SK-N-SH (cell line): ENCODE data around the gene PCNX3. TPM values are rescaled to one million over a fixed set of nuclear protein-coding genes. Genes with fewer than 3 reads are reported as not detected.

Experiments
- CTCF ChIA-PET: fragments of 300-600, 350-600 bp; formaldehyde crosslinking; extraction: SDS; loops from one replicate; lab custom pipeline; 2021; lab: Yijun Ruan, JAX
- POLR2A ChIA-PET: fragments of 350-600 bp; sonication (Branson Sonifier 250); formaldehyde crosslinking; extraction: SDS; loops from one replicate; lab custom pipeline; 2020; ENCODE audit warnings: antibody characterized with exemption, inconsistent platforms; lab: Yijun Ruan, JAX
- DNase-seq: peaks from one replicate; pipeline ENCODE4 v3.0.0; 2012
- H2AFZ ChIP-seq: fragments of 200-600 bp; sonication (generic); 2 replicates; pipeline ENCODE4 v1.8.1; 2016; ENCODE audit warnings: antibody characterized with exemption, mild to moderate bottlenecking, low read depth
- H3F3A ChIP-seq: fragments of 200-600 bp; sonication (generic); replicated peaks from 2 replicates; pipeline ENCODE3; 2016; ENCODE audit warnings: antibody characterized with exemption, mild to moderate bottlenecking; ENCODE audit not compliant: insufficient read depth
- H3K27ac ChIP-seq, 2 experiments: fragments of 200-500 bp in 1 of 2; fragments of 200-600 bp in 1 of 2; sonication (Bioruptor generic) in 1 of 2; sonication (generic), shearing (Covaris generic) in 1 of 2; 2 replicates each; pipeline versions ENCODE4 v1.5.1 to v1.6.1; 2014 to 2016; ENCODE audit warnings: low read depth in 2 of 2, inconsistent platforms in 1 of 2, low read length in 1 of 2, mild to moderate bottlenecking in 1 of 2, mixed read lengths in 1 of 2
- H3K27me3 ChIP-seq: fragments of 200-600 bp; sonication (generic), shearing (Covaris generic); 2 replicates; pipeline ENCODE4 v1.6.1; 2016; ENCODE audit warnings: mixed run types; ENCODE audit not compliant: insufficient read depth
- H3K36me3 ChIP-seq, 2 experiments: fragments of 200-500 bp in 1 of 2; fragments of 200-600 bp in 1 of 2; sonication (Bioruptor generic) in 1 of 2; sonication (generic) in 1 of 2; replicated peaks in 1 of 2; 2 replicates each; pipeline versions ENCODE3 to v1.5.1; 2014 to 2016; ENCODE audit warnings: low read length in 1 of 2, mild to moderate bottlenecking in 1 of 2; ENCODE audit not compliant: insufficient read depth in 2 of 2, control insufficient read depth in 1 of 2
- H3K4me1 ChIP-seq, 2 experiments: fragments of 200-500 bp in 1 of 2; fragments of 200-600 bp in 1 of 2; sonication (Bioruptor generic) in 1 of 2; sonication (generic), shearing (Covaris generic) in 1 of 2; 2 replicates each; pipeline versions ENCODE4 v1.5.1 to v1.6.1; 2014 to 2016; ENCODE audit warnings: low read depth in 1 of 2, low read length in 1 of 2, mixed run types in 1 of 2; ENCODE audit not compliant: insufficient read depth in 2 of 2, control insufficient read depth in 1 of 2
- H3K4me2 ChIP-seq: fragments of 200-600 bp; sonication (generic), shearing (Covaris generic); 2 replicates; pipeline ENCODE4 v1.6.1; 2017; ENCODE audit warnings: mixed run types
- H3K4me3 ChIP-seq, 2 experiments: fragments of 200-500 bp in 1 of 2; fragments of 200-600 bp in 1 of 2; sonication (Bioruptor generic) in 1 of 2; sonication (generic), shearing (Covaris generic) in 1 of 2; 2 replicates each; pipeline versions ENCODE4 v1.5.1 to v1.8.1; 2014 to 2016; ENCODE audit warnings: low read depth in 2 of 2, inconsistent platforms in 1 of 2, low read length in 1 of 2, mild to moderate bottlenecking in 1 of 2, mixed read lengths in 1 of 2, moderate library complexity in 1 of 2
- H3K79me2 ChIP-seq: fragments of 200-600 bp; sonication (generic); 2 replicates; pipeline ENCODE4 v1.8.1; 2017; ENCODE audit warnings: mild to moderate bottlenecking; ENCODE audit not compliant: insufficient read depth
- H3K9ac ChIP-seq: fragments of 200-600 bp; sonication (generic); 2 replicates; pipeline ENCODE4 v1.6.1; 2017; ENCODE audit warnings: mixed run types
- H3K9me2 ChIP-seq: fragments of 200-600 bp; sonication (generic); 2 replicates; pipeline ENCODE4 v1.6.1; 2017; ENCODE audit warnings: mixed run types
- H3K9me3 ChIP-seq: fragments of 200-600 bp; sonication (generic); 2 replicates; pipeline ENCODE4 v1.6.1; 2017; ENCODE audit warnings: mixed run types, mild to moderate bottlenecking, moderate library complexity
- H4K20me1 ChIP-seq: fragments of 200-600 bp; sonication (generic); 2 replicates; pipeline ENCODE4 v1.6.1; 2017; ENCODE audit warnings: mild to moderate bottlenecking, mixed run types; ENCODE audit not compliant: insufficient read depth
- CHD2 ChIP-seq: fragments of 150-350 bp; IDR thresholded peaks from 2 replicates; pipeline ENCODE4 v1.6.1; 2018; ENCODE audit warnings: low read length; ENCODE audit not compliant: partially characterized antibody
- EP300 ChIP-seq, 2 experiments: IDR thresholded peaks; 2 replicates each; pipeline versions ENCODE4 v1.4.0 to v1.6.1; 2012; ENCODE audit warnings: borderline replicate concordance in 1 of 2, low read depth in 1 of 2, low read length in 1 of 2
- FOXJ3 ChIP-seq: sonication (generic); formaldehyde crosslinking; IDR thresholded peaks from 2 replicates; pipeline ENCODE4 v1.5.1; 2020; ENCODE audit warnings: mild to moderate bottlenecking, missing genetic modification reagents
- GATA2 ChIP-seq: sonication (generic); formaldehyde crosslinking; IDR thresholded peaks from 2 replicates; pipeline ENCODE4 v1.5.0; 2020; ENCODE audit warnings: mild to moderate bottlenecking, missing genetic modification reagents
- JUND ChIP-seq: IDR thresholded peaks from 2 replicates; pipeline ENCODE4 v1.4.0; 2012
- MEF2A ChIP-seq: IDR thresholded peaks from 2 replicates; pipeline ENCODE4 v1.4.0; 2012; ENCODE audit warnings: low read depth, borderline replicate concordance
- MXI1 ChIP-seq: IDR thresholded peaks from 2 replicates; pipeline ENCODE4 v1.6.1; 2012; ENCODE audit warnings: mild to moderate bottlenecking, low read depth, low read length, improper control_type of control experiment
- NRF1 ChIP-seq: IDR thresholded peaks from 2 replicates; pipeline ENCODE4 v1.6.1; 2012; ENCODE audit warnings: low read depth, mild to moderate bottlenecking, low read length
- POLR2AphosphoS5 ChIP-seq: IDR thresholded peaks from 2 replicates; pipeline ENCODE4 v1.6.1; 2012; ENCODE audit warnings: low read depth, low read length
- RAD21 ChIP-seq: IDR thresholded peaks from 2 replicates; pipeline ENCODE4 v1.6.1; 2012; ENCODE audit warnings: mild to moderate bottlenecking, low read length
- RCOR1 ChIP-seq: fragments of 150-350 bp; IDR thresholded peaks from 2 replicates; pipeline ENCODE4 v1.6.1; 2017; ENCODE audit warnings: antibody characterized with exemption, low read length
- SMC3 ChIP-seq: IDR thresholded peaks from 2 replicates; pipeline ENCODE4 v1.6.1; 2012; ENCODE audit warnings: low read depth, low read length, improper control_type of control experiment
- TAF1 ChIP-seq: IDR thresholded peaks from 2 replicates; pipeline ENCODE4 v1.6.1; 2012; ENCODE audit warnings: low read depth, mild to moderate bottlenecking, low read length, moderate library complexity, borderline replicate concordance
- TCF12 ChIP-seq: IDR thresholded peaks from 2 replicates; pipeline ENCODE4 v1.4.0; 2012
- TEAD4 ChIP-seq: IDR thresholded peaks from 2 replicates; pipeline ENCODE4 v1.4.0; 2012; ENCODE audit warnings: mild to moderate bottlenecking, borderline replicate concordance; ENCODE audit not compliant: insufficient read depth
- USF2 ChIP-seq: fragments of 150-350 bp; IDR thresholded peaks from 2 replicates; pipeline ENCODE4 v1.6.1; 2017; ENCODE audit warnings: antibody characterized with exemption, low read length, low read depth, borderline replicate concordance
- YY1 ChIP-seq: IDR thresholded peaks from 2 replicates; pipeline ENCODE4 v1.4.0; 2012; ENCODE audit warnings: low read depth, mild to moderate bottlenecking
- WGBS: methylation state at CpG from one replicate; pipeline ENCODE4 v1.1.6; 2017; ENCODE audit warnings: low lambda C conversion rate; 5-methylcytosine and 5-hydroxymethylcytosine counted together
- polyA plus RNA-seq, 3 experiments: library from polyadenylated mRNA; depleted of rRNA; stranded (reverse); fragments of >200 nt; gene quantifications; 2 replicates each; pipeline ENCODE4 v1.2.3, GENCODE V29; 2012
- TF ChIP-seq, protein P1 (sequence below): IDR thresholded peaks from 2 replicates; pipeline ENCODE4; 2012
- TF ChIP-seq, protein P2 (sequence below): fragments of 200-600 bp; sonication (generic); IDR thresholded peaks from 2 replicates; pipeline ENCODE4 v1.6.1; 2017; ENCODE audit warnings: antibody characterized with exemption, mild to moderate bottlenecking, moderate library complexity

PCNX3 gene
- polyA plus RNA-seq, 1 of the 3 experiments (the other 2 are of a cell fraction): 33.7 TPM

GRCh38 chr11:65615950-65616574 is 486 bp downstream of the PCNX3 start:
- 0% methylated on average over 10 of the region's 50 CpGs for WGBS

GRCh38 chr11:65616575-65617001 is 1.0 kb downstream of the PCNX3 start:
- DNase-seq: no peak
- peak overlapping the region; percentile 85 for H3K4me2 ChIP-seq
- H3K79me2 ChIP-seq: peaks cover 88% of the 10 kb centered on the region
- H3K36me3 ChIP-seq: peaks cover 10 to 50% of the 10 kb centered on the region in 2 experiments
- no peaks in the 10 kb centered on the region for H3K9me2 ChIP-seq
- no peaks in the 10 kb centered on the region for H3K27me3 ChIP-seq
- POLR2A ChIA-PET: interaction anchor here (0.8 to 1.1 kb wide), 2 partner anchors 36 to 37 kb away, joined by 3 read pairs; no protein-coding TSS in a partner anchor
- H3K9me3 ChIP-seq: no peaks in the 10 kb centered on the region
- H3F3A ChIP-seq: peaks cover 4% of the 10 kb centered on the region
- CTCF ChIA-PET: interaction anchor here (2.5 to 4.9 kb wide), 2 partner anchors 10 to 20 kb away, joined by 18 read pairs; partner anchors contain the start of gene SIPA1
- 38% methylated on average over 4 of the region's 10 CpGs for WGBS
- H4K20me1 ChIP-seq: peaks cover 23% of the 10 kb centered on the region
- H3K27ac ChIP-seq: peak overlapping the region; percentile 83 to 93; a peak in 3 of 4 replicates
- peak overlapping the region; percentile 86 for H3K9ac ChIP-seq
- H2AFZ ChIP-seq: no peak overlapping the region
- peaks cover 15 to 32% of the 10 kb centered on the region in 2 experiments; a peak in 3 of 4 replicates for H3K4me1 ChIP-seq
- peak overlapping the region; percentile 68 to 95 for H3K4me3 ChIP-seq
- TF ChIP-seq RAD21 (no peak), JUND (no peak), MXI1 (no peak), NRF1 (no peak), GATA2 (no peak), EP300 (IDR thresholded peaks at IDR 0.05; ENCODE audit: borderline replicate concordance in 1 of 2, low read depth in 1 of 2, low read length in 1 of 2) (no peak), POLR2AphosphoS5 (no peak), SMC3 (no peak), MEF2A (no peak), CHD2 (no peak)
- TF ChIP-seq, protein P1, sequence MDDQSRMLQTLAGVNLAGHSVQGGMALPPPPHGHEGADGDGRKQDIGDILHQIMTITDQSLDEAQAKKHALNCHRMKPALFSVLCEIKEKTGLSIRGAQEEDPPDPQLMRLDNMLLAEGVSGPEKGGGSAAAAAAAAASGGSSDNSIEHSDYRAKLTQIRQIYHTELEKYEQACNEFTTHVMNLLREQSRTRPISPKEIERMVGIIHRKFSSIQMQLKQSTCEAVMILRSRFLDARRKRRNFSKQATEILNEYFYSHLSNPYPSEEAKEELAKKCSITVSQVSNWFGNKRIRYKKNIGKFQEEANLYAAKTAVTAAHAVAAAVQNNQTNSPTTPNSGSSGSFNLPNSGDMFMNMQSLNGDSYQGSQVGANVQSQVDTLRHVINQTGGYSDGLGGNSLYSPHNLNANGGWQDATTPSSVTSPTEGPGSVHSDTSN: no peak
- TF ChIP-seq, protein P2, sequence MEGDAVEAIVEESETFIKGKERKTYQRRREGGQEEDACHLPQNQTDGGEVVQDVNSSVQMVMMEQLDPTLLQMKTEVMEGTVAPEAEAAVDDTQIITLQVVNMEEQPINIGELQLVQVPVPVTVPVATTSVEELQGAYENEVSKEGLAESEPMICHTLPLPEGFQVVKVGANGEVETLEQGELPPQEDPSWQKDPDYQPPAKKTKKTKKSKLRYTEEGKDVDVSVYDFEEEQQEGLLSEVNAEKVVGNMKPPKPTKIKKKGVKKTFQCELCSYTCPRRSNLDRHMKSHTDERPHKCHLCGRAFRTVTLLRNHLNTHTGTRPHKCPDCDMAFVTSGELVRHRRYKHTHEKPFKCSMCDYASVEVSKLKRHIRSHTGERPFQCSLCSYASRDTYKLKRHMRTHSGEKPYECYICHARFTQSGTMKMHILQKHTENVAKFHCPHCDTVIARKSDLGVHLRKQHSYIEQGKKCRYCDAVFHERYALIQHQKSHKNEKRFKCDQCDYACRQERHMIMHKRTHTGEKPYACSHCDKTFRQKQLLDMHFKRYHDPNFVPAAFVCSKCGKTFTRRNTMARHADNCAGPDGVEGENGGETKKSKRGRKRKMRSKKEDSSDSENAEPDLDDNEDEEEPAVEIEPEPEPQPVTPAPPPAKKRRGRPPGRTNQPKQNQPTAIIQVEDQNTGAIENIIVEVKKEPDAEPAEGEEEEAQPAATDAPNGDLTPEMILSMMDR: no peak

More at GRCh38 chr11:65615950-65616574, 486 bp downstream of the PCNX3 start:
- ChIA-PET CTCF (interaction anchor here (2.5 to 4.9 kb wide), 2 partner anchors 11 to 21 kb away, joined by 18 read pairs; partner anchors contain the start of gene SIPA1), POLR2A (interaction anchor here (0.9 to 1.5 kb wide), 6 partner anchors 9 to 274 kb away, joined by 3 to 5 read pairs (median 4); partner anchors contain the start of genes CCDC85B, CFL1 and MALAT1)
- DNase-seq: peak; percentile 89
- H2AFZ ChIP-seq: no peak overlapping the region
- peak overlapping the region; percentile 68 to 95 for H3K4me3 ChIP-seq
- H3K4me2 ChIP-seq: peak overlapping the region; percentile 85
- peaks cover 6 to 44% of the 10 kb centered on the region in 2 experiments for H3K36me3 ChIP-seq
- peaks cover 23% of the 10 kb centered on the region for H4K20me1 ChIP-seq
- H3K9me2 ChIP-seq: no peaks in the 10 kb centered on the region
- TF ChIP-seq NRF1: no peak
- no peak for TF ChIP-seq EP300 (IDR thresholded peaks at IDR 0.05; ENCODE audit: borderline replicate concordance in 1 of 2, low read depth in 1 of 2, low read length in 1 of 2)
- TF ChIP-seq RCOR1: no peak
- no peak for TF ChIP-seq GATA2
- no peak for TF ChIP-seq USF2
- TF ChIP-seq TCF12: no peak
- no peak for TF ChIP-seq YY1
- TF ChIP-seq, protein P2: no peak
- no peak for TF ChIP-seq TEAD4
- TF ChIP-seq SMC3: no peak
- no peak for TF ChIP-seq TAF1
- no peak for TF ChIP-seq CHD2
- no peak for TF ChIP-seq FOXJ3 (CRISPR knock-in tag)
- no peaks in the 10 kb centered on the region for H3K9me3 ChIP-seq
- H3K27ac ChIP-seq: peak overlapping the region; percentile 83 to 93; a peak in 3 of 4 replicates
- H3K79me2 ChIP-seq: peaks cover 93% of the 10 kb centered on the region
- H3K9ac ChIP-seq: peak overlapping the region; percentile 86
- H3K27me3 ChIP-seq: no peaks in the 10 kb centered on the region
- H3K4me1 ChIP-seq: peaks cover 20 to 36% of the 10 kb centered on the region in 2 experiments; a peak in 3 of 4 replicates
- H3F3A ChIP-seq: peaks cover 4% of the 10 kb centered on the region
